Dermis blood vessel endothelial cell (primary cell): Measurements from ENCODE around the gene C1QTNF9. TPM values are rescaled to one million over a fixed set of nuclear protein-coding genes. Genes with fewer than 3 reads are reported as not detected.
"Not testable (repeated sequence)": the region's sequence is repeated elsewhere in the genome, so short reads cannot be mapped to it uniquely, and the experiment has no call there.

Experiments used
- DNase-seq: peaks from one replicate; pipeline ENCODE4 v3.0.0; 2010
- total RNA-seq: library from RNA; depleted of rRNA; stranded (reverse); fragments of >200 nt; gene quantifications from 2 replicates; pipeline ENCODE4 v1.2.3, GENCODE V29; 2014

The C1QTNF9 gene
- total RNA-seq, 1 donor from 2014 or later = not detected

GRCh38 chr13:24366315-24366714 is 56.9 kb downstream of the C1QTNF9 start:
- not testable (repeated sequence) for DNase-seq

GRCh38 chr13:24371273-24371672 is 61.9 kb downstream of the C1QTNF9 start:
- DNase-seq = not testable (repeated sequence)

Other genes starting within 250 kb of the C1QTNF9 start
- gene SPATA13, start 148.9 kb upstream of the C1QTNF9 start, total RNA-seq = 2.4 and 2.6 TPM in 2 replicates
- 54.8 and 66.2 TPM in 2 replicates for gene PARP4, start 203.2 kb downstream of the C1QTNF9 start, total RNA-seq